Stimulated activated CD4-positive, alpha-beta T cell treated with anti-CD3 and anti-CD28 coated beads, Interleukin-12 subunit alpha, Interleukin-12 subunit beta, amount 100 ng/mL, for 48 hours (primary cell): ENCODE measurements around the gene TKT.

Source experiments
- DNase-seq, 3 donors: peaks; one replicate each; pipeline ENCODE4 v3.0.0-alpha.2; 2020; ENCODE audit warnings: low read depth in 2 of 3, low spot score in 1 of 3

Gene TKT

DNA sequence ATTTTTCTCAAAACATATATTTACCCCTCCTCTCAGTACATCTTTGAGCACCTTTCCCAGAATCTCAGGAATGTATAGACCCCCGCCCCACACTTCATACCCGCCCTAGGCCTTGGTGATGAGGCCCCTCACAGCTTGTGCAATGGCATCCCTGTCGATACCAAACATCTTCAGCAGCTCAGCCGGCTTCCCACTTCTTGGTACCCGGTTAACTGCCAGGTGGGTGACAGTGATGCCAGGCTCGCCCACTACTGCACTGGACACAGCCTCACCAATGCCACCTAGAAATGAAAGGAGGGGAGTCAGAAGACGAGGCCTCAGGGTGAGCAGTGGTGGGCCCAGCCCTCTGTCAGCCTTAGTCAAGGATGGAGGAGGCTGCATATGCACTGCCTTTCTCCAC is 30.2 kb downstream of the TKT start:
- no peak for DNase-seq

DNA sequence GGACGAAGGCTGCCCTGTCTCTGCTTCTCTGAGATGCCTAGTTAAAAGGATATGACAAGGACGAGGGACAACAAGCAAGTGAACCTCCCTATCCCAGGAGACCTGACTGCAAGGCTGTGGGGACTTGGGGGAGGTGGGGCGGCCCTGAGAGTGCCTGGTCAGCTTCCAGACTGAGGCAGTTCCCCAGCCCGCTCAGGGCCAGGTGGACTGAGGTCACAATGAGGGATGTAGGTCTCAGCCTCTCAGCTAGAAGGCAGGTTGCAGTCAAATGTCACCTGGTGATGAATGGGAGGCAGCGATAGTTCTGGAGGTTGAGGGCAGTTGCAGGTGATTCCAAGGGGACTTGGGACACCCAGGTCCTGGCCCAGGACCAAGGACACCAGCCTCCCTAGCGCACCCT is 30.6 kb downstream of the TKT start:
- DNase-seq = no peak

DNA sequence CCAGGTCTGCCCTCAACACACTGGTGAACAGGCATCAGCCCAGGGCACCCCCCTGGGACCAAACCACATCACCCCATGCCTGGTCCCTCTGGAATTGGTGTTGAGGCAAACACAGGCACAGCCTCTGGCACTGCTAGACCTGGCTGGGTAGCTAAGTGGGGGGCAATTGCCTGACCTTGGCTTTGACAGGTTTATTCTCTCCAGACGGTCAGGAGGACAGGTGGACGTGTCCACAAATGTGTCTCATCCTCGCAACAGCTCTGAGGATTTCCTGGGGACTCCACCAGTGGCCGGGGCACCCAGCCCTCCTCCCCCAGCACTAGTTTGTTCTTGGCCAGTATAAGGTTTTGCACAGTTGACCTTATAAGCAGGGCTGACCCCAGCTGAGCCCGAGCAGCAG is 31.3 kb downstream of the TKT start:
- no peak for DNase-seq

DNA sequence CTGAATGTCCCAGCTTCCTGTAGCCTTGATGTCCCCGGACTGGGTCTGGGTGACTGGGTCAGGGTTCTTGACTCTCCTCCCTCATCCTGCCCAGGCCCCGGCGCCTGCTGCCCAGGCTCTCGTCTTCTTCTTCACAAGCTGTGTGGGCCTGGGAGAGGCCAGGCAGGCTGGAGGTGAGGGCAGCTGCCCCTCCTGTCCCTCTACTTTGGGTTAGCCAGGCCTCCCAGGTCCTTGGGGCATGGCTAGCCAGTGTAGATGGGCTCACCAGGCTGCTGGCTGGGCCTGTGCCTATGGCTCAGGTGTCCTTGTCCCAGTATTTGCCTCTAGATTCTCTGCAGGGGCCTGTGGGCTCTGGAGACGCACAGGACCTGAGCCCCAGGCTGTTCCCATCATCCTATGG is 31.8 kb downstream of the TKT start:
- no peak for DNase-seq

DNA sequence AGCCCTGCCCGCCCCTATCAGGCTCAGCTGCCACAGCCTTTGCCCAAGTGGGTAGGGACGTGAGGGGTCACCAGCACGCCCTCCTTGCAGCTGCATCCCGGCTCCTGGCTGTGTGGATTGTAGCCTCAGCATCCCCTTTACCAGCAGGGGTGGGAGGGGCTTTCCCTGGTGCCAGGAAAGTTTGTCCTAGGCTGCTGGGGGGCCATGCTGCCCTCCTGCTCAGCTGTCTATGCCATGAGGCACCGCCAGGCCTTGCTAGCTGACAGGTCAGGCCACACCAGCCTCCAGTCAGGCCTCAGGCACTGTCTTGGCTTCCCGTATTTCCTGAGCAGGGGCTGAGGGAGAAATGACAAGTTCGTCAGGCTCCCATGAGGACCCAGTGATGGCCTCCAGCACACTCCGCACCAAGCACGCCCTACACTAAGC is 32.3 kb downstream of the TKT start:
- no peak for DNase-seq

DNA sequence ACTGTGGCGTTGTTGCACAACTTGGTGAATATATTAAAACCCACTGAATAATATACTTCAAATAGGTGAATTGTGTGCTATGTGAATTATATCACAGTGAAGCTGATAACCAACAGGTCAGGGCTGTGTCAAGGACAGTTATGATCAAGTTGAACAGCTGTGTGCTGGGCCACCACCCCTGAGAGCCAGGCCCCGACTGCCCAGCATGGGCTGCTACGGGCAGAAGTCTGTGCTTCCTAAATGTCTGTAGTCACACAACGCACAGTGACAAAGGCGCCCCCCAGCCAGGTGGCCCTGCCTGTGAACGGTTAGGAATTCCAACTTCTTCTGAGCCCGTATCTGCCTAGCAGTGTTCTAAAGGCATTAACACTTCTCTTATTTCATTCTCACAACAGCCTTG is 32.8 kb downstream of the TKT start:
- DNase-seq = no peak

DNA sequence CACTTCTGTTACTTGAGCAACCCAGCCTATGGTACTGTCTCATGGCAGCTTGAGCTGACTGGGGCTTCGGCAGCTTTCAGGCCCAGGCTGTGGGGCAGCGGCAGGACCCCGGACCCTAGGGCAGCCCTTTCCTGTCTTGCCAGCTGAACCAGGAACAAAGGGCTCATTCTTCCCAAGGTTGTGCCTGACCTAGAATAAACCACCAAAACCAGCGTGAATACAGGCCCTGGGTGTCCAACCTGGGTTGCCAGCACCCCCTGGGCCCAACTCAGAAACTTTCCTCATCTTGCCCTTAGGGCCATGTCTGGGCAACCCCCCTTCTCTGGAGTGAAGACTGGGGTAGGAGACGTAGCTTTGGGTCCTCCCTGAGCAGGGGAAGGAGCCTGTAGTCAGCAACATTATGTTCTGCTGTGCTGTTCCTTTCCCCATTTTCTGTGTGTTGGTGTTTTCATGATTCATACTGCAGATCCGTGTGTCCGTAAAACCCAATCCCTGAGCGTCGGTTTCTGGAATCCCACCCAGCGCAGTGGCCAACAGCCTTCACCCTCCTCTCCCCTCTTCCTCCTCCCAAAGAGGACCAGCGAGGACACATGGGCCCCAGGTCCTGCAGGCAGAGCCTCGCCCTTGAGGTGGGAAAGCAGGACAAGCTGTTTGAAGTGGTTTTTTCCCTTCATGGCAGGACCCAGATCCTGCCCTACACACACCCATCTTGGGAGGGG is 33.5 kb downstream of the TKT start:
- DNase-seq = no peak

DNA sequence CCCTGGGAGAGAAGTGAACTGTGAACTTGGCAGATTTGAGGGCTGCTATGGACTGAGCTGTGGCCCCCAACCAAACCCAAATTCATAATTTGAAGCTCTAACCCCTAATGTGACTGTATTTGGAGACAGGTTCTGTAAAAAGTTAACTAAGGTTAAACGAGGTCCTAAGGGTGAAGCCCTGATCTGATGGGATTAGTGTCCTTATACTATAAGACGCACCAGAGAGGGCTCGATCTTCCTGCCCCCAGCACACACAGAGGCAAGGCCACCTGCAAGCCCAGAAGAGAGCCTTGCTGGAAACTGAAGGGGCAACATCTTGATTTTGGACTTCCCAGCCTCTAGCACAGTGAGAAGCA is 34.0 kb downstream of the TKT start:
- DNase-seq = no peak

DNA sequence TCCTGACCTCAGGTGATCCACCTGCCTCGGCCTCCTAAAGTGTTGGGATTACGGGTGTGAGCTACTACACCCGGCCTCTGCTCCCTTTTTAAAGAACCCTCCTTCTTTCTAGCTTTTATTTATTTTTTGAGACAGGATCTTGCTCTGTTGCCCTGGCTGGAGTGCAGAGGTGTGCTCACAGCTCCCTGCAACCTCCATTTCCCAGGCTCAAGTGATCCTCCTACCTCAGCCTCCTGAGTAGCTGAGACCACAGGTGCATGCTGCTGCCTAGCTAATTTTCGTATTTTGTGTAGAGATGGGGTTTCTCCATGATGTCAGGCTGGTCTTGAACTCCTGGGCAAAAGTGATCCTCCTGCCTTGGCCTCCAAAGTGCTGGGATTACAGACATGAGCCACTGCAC is 34.5 kb downstream of the TKT start:
- DNase-seq = no peak

DNA sequence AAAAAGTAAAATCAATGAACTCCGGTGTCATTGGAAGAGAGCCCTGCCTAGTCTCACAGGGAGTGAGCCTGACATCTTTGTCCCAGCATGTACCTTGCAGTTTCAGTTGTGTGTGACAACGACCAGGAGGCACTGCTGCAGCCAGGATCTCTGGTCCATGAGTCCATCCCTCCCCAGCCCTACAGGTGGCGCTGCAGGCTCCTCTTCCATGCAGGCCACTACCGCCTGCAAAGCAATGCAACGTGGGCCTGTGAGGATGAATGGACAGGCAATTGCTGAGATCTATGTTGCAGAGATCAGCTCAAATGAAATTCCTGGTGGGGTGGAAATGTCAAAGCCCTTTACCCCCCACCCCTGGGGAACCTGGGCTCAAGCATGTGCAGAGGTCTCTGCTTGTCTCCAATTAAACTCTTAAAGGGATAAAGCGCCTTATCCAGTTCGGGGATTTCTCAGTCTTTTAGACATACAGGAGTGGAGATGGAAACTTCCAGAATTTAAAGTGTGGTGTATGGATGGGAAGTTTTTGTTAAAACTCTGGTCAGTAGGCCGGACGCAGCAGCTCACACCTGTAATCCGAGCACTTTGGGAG is 35.8 kb downstream of the TKT start:
- peak; percentile 76 to 82 (median 78) for DNase-seq

DNA sequence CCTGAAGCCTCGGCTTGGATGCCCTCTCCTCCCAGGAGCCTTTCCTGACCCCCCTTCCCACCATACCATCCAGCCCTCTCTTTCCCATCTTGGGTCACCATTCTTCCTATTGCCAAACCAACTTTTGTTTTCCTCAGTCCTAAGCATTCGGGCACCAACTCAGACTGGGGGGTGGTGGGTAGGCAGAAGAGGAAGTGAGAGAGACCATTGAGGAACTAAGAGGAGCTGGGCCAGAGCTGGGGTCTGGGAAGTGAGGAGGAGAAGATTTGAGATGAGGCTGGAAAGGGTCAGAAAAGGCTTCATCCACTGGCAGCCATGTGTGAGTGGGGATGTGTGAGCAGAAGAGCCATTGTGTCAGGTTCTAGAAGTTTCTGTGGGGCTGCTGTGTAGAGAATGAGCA is 37.7 kb downstream of the TKT start:
- no peak for DNase-seq

DNA sequence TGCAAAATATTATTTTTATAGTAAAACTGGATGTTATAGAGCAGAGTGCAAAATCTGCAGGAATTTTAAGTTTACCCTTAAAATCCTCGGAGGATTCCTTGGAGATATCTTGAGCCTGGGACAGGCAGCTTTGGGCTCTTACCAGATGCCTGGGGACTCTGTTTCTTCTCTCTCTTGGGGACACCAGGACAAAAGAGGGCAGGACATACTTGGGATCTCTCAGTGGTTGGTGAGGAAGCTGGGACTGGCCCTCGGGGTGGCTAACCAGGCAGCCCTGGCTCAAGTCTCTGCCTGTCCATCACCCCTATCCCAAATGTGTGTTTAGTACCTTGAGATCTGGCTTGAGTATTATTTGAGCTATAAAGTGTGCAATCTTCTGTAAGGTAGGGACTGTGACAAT is 38.6 kb downstream of the TKT start:
- DNase-seq = no peak

DNA sequence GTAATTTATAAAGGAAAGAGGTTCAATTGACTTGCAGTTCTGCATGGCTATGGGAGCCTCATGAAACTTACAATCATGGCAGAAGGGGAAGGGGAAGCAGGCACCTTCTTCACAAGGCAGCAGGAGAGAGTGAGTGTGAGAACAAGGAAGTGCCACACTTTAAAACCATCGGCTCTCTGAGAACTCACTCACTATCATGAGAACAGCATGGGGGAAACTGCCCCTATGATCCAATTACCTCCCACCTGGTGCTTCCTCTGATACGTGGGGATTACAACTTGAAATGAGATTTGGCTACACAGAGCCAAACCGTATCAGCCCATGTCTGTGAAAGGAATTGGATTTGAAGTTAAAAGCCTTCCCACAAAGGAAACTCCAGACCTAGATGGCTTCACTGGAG is 39.1 kb downstream of the TKT start:
- no peak for DNase-seq

DNA sequence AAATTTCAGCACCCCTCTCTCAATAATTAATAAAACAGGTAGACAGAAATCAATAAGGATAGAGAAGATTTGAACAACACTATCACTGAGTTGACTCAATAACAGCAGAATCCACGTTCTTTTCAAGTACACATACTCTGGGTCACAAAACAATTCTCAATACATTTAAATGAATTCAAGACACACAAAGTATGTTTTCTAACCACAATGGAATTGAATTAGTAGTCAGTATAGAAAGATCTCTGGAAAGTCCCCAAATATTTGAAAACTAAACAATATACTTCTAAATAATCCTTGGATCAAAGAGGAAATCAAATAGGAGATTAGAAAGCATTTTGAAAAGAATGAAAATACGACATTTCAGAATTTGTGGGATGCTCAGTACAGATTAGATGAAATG is 40.0 kb downstream of the TKT start:
- no peak for DNase-seq

DNA sequence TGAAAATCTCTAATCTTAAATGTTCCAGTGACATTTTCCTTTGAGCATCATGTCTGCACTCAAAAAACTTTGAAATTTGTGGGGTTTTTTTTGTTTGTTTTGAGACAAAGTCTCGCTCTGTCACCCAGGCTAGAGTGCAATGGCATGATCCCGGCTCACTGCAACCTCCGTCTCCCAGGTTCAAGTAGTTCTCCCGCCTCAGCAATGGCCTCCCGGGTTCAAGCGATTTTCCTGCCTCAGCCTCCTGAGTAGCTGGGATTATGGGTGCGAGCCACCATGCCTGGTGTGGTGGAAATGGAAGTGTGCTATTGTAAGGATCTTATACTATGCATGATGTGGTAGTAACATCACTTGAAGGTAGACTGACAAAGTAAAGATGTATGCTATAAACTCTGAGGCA is 42.5 kb downstream of the TKT start:
- DNase-seq = no peak

DNA sequence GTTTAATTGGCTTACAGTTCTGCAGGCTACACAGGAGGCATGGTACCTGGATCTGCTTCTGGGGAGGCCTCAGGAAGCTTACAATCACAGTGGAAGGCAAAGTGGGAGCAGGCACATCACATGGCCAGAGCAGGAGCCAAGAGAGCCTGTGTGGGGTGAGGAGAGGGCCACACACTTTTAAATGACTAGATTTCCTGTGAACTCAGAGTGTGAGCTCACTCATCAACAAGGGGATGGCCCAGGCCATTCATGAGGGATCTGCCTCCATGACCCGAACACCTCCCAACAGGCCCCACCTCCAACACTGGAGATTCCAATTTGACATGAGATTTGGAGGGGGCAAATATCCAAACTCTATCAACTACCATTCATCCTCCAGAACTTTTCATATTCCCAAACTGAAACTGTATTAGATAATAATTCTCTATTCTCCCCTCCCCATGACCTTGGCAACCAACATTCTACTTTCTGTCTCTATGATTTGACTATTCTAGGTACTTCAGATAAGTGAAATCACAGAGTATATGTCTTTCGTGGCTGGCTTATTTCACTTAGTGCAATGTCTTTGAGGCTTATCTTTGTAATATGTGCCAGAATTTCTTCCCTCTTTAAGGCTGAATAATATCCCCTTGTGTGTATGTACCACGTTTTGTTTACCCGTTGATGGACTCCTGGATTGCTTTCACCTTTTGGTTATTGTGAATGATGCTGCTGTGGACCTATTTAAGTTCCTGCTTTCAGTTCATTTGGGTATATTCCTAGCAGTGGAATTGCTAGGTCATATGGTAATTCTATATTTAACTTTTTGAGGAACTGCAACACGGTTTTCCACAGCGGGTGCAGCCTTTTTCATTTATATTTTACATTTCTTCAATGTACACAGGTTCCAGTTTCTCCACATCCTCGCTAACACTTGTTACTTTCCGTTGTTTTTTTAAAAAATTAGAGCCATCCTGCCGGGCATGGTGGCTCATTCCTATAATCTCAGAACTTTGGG is 43.8 kb downstream of the TKT start:
- no peak for DNase-seq

DNA sequence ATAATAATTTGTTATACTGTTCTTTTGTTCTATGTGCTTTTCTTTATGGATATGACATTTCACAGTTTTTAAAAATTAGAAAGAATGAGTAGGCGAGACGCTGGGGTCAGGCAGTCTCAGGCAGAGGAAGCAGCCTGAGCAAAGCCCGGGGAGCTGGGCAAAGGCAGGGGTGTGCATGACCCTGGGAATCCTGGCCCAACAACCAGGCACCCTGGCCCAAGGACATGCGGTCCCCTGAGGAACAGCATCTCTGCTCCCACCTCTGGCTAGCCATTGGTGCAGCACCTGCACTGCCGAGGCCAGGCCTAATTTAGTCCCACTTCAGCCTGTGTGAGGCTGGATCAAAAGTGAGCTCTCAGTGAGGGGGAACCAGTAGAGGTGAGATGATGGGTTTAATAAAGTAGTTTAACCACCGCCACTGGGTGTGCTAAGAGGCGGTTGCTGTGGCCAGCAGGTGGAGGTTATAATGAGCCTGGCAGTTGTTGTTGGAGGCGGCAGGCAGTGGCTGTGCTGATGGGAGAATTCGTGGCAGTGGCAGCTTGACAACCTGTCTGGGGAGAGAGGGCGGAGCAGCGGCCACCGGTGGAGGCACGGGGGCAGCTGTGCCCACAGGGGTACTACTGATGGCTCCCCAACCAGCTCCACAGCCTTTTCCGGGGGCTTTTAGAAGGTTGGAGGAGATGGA is 53.3 kb downstream of the TKT start:
- DNase-seq = no peak

DNA sequence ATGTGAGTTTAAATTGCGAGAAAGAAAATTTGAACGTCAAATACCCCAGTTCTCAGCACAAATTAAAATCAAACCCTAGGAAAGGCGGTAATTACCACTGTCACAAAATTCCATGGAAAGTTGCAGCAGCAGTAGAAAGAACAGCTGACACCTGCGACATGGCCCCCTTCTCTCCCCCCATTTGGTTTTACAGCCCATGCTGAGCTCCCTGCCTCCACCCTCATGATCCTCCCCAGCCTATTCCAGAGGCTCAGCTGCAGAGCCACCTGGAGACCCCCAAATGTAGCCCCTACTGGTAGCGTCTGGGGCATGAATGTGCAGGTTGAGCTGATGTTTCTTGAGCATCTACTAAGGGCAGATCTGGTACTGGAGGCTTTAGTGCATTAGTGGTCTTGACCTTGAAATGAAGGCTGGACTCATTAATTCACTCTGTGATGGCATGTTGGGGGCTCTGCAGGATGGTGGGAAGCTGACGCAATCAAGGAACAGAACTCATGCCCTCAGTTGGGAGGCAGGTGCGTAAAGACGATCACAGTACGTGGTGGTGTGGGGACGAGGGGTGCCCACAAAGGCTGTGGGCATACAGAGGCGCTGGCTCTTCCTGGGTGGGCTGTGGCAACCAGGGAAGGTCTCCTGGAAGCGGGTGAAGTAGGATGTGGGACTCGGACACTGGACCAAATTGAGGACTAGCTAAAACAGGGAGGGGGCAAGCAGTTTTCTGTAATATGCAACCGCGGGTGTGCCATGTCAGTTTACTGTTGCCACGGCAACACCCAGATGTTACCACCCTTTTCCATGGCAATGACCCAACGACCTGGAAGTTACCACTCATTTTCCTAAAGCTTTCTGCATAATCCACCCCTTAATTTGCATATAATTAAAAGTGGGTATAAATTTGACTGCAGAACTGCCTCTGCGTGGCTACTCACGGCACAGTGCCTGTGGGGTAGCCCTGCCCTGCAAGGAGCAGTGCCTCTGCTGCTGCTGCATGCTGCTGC is 55.0 kb downstream of the TKT start:
- no peak for DNase-seq

DNA sequence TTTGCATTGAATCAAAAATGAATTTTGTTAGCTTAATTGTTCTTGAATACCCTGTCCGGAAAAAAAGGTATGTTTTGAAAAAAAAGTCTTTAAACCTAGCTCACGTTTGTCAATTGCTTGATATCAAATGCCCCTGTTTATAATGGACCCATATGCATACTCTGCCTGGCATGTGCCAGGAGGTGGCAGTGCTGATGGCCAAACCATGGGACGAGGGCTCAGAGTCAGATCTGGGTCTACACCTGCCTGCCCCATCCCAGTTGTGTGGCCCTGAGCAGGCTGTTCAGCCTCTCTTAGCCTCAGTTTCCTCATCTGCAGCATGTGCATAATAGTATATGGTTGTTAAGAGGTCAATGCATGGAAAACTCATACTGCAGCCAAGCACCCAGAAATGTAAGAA is 56.0 kb downstream of the TKT start:
- no peak for DNase-seq

DNA sequence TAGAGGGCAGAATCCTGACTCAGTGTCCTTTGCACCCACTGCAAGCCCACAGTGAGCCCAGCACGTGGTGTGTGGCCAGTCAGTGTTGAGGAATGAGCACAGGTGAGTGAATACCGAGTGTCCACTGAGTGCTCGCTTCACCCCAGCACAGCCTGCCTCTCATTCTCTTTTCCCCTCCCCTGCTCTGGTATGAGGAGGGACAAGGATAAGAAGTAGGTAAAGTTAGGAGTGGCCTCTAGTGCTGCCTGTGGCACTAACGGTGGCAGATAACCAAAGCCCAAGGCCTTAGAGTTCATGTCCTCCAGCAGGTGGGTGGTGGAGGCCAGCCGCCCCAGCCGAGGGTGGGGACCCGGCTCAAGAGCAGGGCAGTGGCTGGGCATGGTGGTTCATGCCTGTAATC is 56.8 kb downstream of the TKT start:
- DNase-seq = no peak
